Neural cell (in vitro differentiated cells): Measurements from ENCODE around the gene IRF8.

Source experiments
- CTCF ChIP-seq: fragments of 450-650 bp; IDR thresholded peaks from 2 replicates; pipeline ENCODE4 v1.5.1; 2014; ENCODE audit warnings: antibody characterized with exemption, mild to moderate bottlenecking, moderate library complexity; ENCODE audit not compliant: poor library complexity, severe bottlenecking
- POLR2AphosphoS5 ChIP-seq: IDR thresholded peaks from 2 replicates; pipeline ENCODE4 v1.6.1; 2012

GRCh38 chr16:85910854-85911247 is 11.9 kb downstream of the IRF8 start:
- TF ChIP-seq POLR2AphosphoS5 (no peak), CTCF (no peak)
